Natural killer cell (primary cell): ENCODE results near the gene BRF1. TPM values are rescaled to one million over a fixed set of nuclear protein-coding genes. Genes with fewer than 3 reads are reported as not detected.

ENCODE experiments used
- ATAC-seq, 3 donors: fragments of 150-1000 bp in 2 of 3; fragments of 200-7000 bp in 1 of 3; cut with Tn5 transposase; 1 replicate in 1 of 3; 2 replicates in 2 of 3; pipeline ENCODE4 v1.10.0; 2021; ENCODE audit warnings: mild to moderate bottlenecking in 2 of 3, moderate library complexity in 2 of 3
- DNase-seq, 2 donors: peaks; one replicate each; pipeline versions ENCODE4 v3.0.0 to v3.0.0-alpha.2; 2013 to 2021; ENCODE audit warnings: mixed read lengths in 1 of 2
- H3K27ac ChIP-seq: one replicate; pipeline ENCODE4 v1.5.1; 2013; ENCODE audit warnings: mild to moderate bottlenecking, low read length
- H3K27me3 ChIP-seq: one replicate; pipeline ENCODE4 v1.6.1; 2013; ENCODE audit warnings: low read length; ENCODE audit not compliant: control insufficient read depth, insufficient read depth
- H3K36me3 ChIP-seq: one replicate; pipeline ENCODE4 v1.6.1; 2013; ENCODE audit warnings: low read length; ENCODE audit not compliant: control insufficient read depth, insufficient read depth
- H3K4me1 ChIP-seq: one replicate; pipeline ENCODE4 v1.6.1; 2013; ENCODE audit warnings: low read length; ENCODE audit not compliant: control insufficient read depth, insufficient read depth
- H3K4me3 ChIP-seq: one replicate; pipeline ENCODE4 v1.5.1; 2013; ENCODE audit warnings: low read length
- H3K9me3 ChIP-seq: one replicate; pipeline ENCODE4 v1.6.1; 2013; ENCODE audit warnings: low read length; ENCODE audit not compliant: control insufficient read depth, insufficient read depth
- H3K27ac Mint-ChIP-seq, 2 donors: one replicate each; pipeline ENCODE4 v1.8.0; 2022; ENCODE audit warnings: mild to moderate bottlenecking in 2 of 2, mixed read lengths in 2 of 2, moderate library complexity in 1 of 2
- H3K27me3 Mint-ChIP-seq, 2 donors: one replicate each; pipeline ENCODE4 v1.8.0; 2022; ENCODE audit warnings: low read depth in 2 of 2, mixed read lengths in 2 of 2
- H3K36me3 Mint-ChIP-seq: one replicate; pipeline ENCODE4 v1.8.0; 2022; ENCODE audit warnings: mixed read lengths
- H3K4me1 Mint-ChIP-seq, 2 donors: one replicate each; pipeline ENCODE4 v1.8.0; 2022; ENCODE audit warnings: mixed read lengths in 2 of 2
- H3K4me3 Mint-ChIP-seq: one replicate; pipeline ENCODE4 v1.8.0; 2022; ENCODE audit warnings: mild to moderate bottlenecking, moderate library complexity, mixed read lengths
- H3K9me3 Mint-ChIP-seq, 2 donors: one replicate each; pipeline ENCODE4 v1.8.0; 2022; ENCODE audit warnings: mixed read lengths in 2 of 2
- CTCF ChIP-seq: fragments of 200-600 bp; IDR thresholded peaks from one replicate; pipeline ENCODE4 v1.8.0; 2022; ENCODE audit warnings: antibody characterized with exemption
- WGBS: methylation state at CpG from one replicate; pipeline ENCODE4 v1.1.7; 2013; ENCODE audit warnings: missing lambda C conversion rate; ENCODE audit not compliant: insufficient coverage; 5-methylcytosine and 5-hydroxymethylcytosine counted together
- intact Hi-C: fragments of 100-400 bp; cut with micrococcal nuclease; formaldehyde crosslinking; loops from one replicate; pipeline ENCODE4 v1.14.2; 2022
- total RNA-seq, 4 donors: library from RNA; stranded (reverse); fragments of 120-200 nt in 1 of 4; gene quantifications; one replicate each; pipeline versions ENCODE4 v1.2.3 to v1.2.4, GENCODE V29; 2013 to 2022

The BRF1 gene
- total RNA-seq, 3 donors from 2014 or later (not counting 1 experiment from before 2014, with no cell fraction given): 82.4 to 92.7 (median 87.4) TPM

GRCh38 chr14:105221598-105222178, 79.1 kb downstream of the BRF1 start:
- Mint-ChIP-seq H3K9me3 (no peaks in the 10 kb centered on the region), H3K27me3 (no peaks in the 10 kb centered on the region), H3K27ac (no peak overlapping the region), H3K4me3 (no peak overlapping the region), H3K4me1 (no peaks in the 10 kb centered on the region), H3K36me3 (no peaks in the 10 kb centered on the region)
- no peaks in the 10 kb centered on the region for H3K27me3 ChIP-seq
- H3K4me3 ChIP-seq: no peak overlapping the region
- WGBS: 96% methylated on average over 27 of the region's 27 CpGs
- H3K9me3 ChIP-seq: no peaks in the 10 kb centered on the region
- no peak overlapping the region for H3K27ac ChIP-seq
- TF ChIP-seq CTCF: no peak
- peaks cover 45% of the 10 kb centered on the region for H3K36me3 ChIP-seq
- intact Hi-C loops: no loop called here
- no peaks in the 10 kb centered on the region for H3K4me1 ChIP-seq
- ATAC-seq (no peak), DNase-seq (no peak)

GRCh38 chr14:105220699-105221597, 79.9 kb downstream of the BRF1 start:
- Mint-ChIP-seq H3K9me3 (no peaks in the 10 kb centered on the region), H3K27me3 (no peaks in the 10 kb centered on the region), H3K36me3 (no peaks in the 10 kb centered on the region), H3K4me1 (no peaks in the 10 kb centered on the region), H3K4me3 (no peak overlapping the region), H3K27ac (no peak overlapping the region)
- no peak for TF ChIP-seq CTCF
- WGBS: 97% methylated on average over 29 of the region's 29 CpGs
- H3K27ac ChIP-seq: no peak overlapping the region
- no peak overlapping the region for H3K4me3 ChIP-seq
- H3K9me3 ChIP-seq: no peaks in the 10 kb centered on the region
- ATAC-seq (no peak), DNase-seq (no peak)
- no peaks in the 10 kb centered on the region for H3K4me1 ChIP-seq
- H3K27me3 ChIP-seq: no peaks in the 10 kb centered on the region
- intact Hi-C loops: no loop called here
- H3K36me3 ChIP-seq: peaks cover 41% of the 10 kb centered on the region

- H3K27me3 ChIP-seq: no peaks in the 10 kb centered on the region
- H3K27ac Mint-ChIP-seq: no peak overlapping the region
- no peaks in the 10 kb centered on the region for H3K27me3 Mint-ChIP-seq
- intact Hi-C loops: no loop called here
- peaks cover 7 to 8% of the 10 kb centered on the region in 2 donors for H3K4me1 Mint-ChIP-seq
- H3K36me3 Mint-ChIP-seq: no peaks in the 10 kb centered on the region
- H3K4me3 ChIP-seq: no peak overlapping the region
- no peak for TF ChIP-seq CTCF
- DNase-seq (no peak), ATAC-seq (no peak)
- no peak overlapping the region for H3K27ac ChIP-seq
- H3K9me3 ChIP-seq: no peaks in the 10 kb centered on the region
- peaks cover 39% of the 10 kb centered on the region for H3K36me3 ChIP-seq
- 97% methylated on average over 17 of the region's 17 CpGs for WGBS
- no peaks in the 10 kb centered on the region for H3K9me3 Mint-ChIP-seq
- no peaks in the 10 kb centered on the region for H3K4me1 ChIP-seq
- no peak overlapping the region for H3K4me3 Mint-ChIP-seq
Measured at GRCh38 chr14:105219753-105220152, 81.0 kb downstream of the BRF1 start.
